ENCODE measurements around the gene RGL3.
A peak's percentile ranks its signal among the peaks of the same experiment; 100 is the strongest.
"Not testable (repeated sequence)": the region's sequence is repeated elsewhere in the genome, so short reads cannot be mapped to it uniquely, and the experiment has no call there.

The RGL3 gene

GRCh38 chr19:11361771-11362731 lies 57.1 kb downstream of the RGL3 start:
- DNase-seq (ENCODE audit: low read depth, low spot score), result no peak

GRCh38 chr19:11361037-11361770 lies 57.9 kb downstream of the RGL3 start:
- DNase-seq (ENCODE audit: low read depth, low spot score), result peak; percentile 97

GRCh38 chr19:11359421-11359820 lies 59.7 kb downstream of the RGL3 start:
- no peak for DNase-seq (ENCODE audit: low read depth, low spot score)

GRCh38 chr19:11356676-11357550 lies 62.2 kb downstream of the RGL3 start:
- no peak for DNase-seq (ENCODE audit: low read depth, low spot score)

- no peak for DNase-seq (ENCODE audit: low read depth, low spot score)
Measured at GRCh38 chr19:11356074-11356397, 63.1 kb downstream of the RGL3 start.

- peak; percentile 91 for DNase-seq (ENCODE audit: low read depth, low spot score)
Measured at GRCh38 chr19:11355160-11356073, 63.7 kb downstream of the RGL3 start, which contains the start of gene PLPPR2. Gene PLPPR2 (plus strand): TSS chr19:11355432. CDS start chr19:11357674, 2,242 bp downstream.

- not testable (repeated sequence) for DNase-seq (ENCODE audit: low read depth, low spot score)
Measured at GRCh38 chr19:11354102-11354501, 65.0 kb downstream of the RGL3 start.

GRCh38 chr19:11349171-11349570 lies 69.9 kb downstream of the RGL3 start:
- DNase-seq (ENCODE audit: low read depth, low spot score), result no peak

- DNase-seq (ENCODE audit: low read depth, low spot score), result no peak
Measured at GRCh38 chr19:11347546-11348039, 71.5 kb downstream of the RGL3 start.

- DNase-seq (ENCODE audit: low read depth, low spot score), result peak; percentile 99
Measured at GRCh38 chr19:11346104-11346940, 72.8 kb downstream of the RGL3 start, which contains the start of the genes CCDC159 and TMEM205. Gene CCDC159 (plus strand): TSS chr19:11346519. CDS start chr19:11346607, 88 bp downstream. Gene TMEM205 (minus strand): TSS chr19:11346268. CDS start chr19:11345619, 649 bp downstream.

GRCh38 chr19:11345122-11345803 lies 73.9 kb downstream of the RGL3 start:
- no peak for DNase-seq (ENCODE audit: low read depth, low spot score)

Measured in ELF-1 (cell line).